CD4-positive, alpha-beta T cell (primary cell): Measurements from ENCODE around the gene CDSN. TPM values are rescaled to one million over a fixed set of nuclear protein-coding genes. Genes with fewer than 3 reads are reported as not detected.

Experiments used
- ATAC-seq: fragments of 200-7000 bp; cut with Tn5 transposase; one replicate; pipeline ENCODE4 v1.10.0; 2022; ENCODE audit warnings: mild to moderate bottlenecking; ENCODE audit not compliant: poor library complexity
- CTCF ChIA-PET: fragments of 350-600 bp; sonication (Branson Sonifier 250); formaldehyde crosslinking; loops from one replicate; lab custom pipeline; 2021; ENCODE audit warnings: antibody characterized with exemption, inconsistent platforms; lab: Charles Lee
- POLR2A ChIA-PET: fragments of 350-600 bp; sonication (Branson Sonifier 250); formaldehyde crosslinking; loops from one replicate; lab custom pipeline; 2021; ENCODE audit warnings: antibody characterized with exemption, inconsistent platforms; lab: Charles Lee
- DNase-seq, 14 experiments: peaks; one replicate each; pipeline ENCODE4 v3.0.0-alpha.2; 2013 to 2020; ENCODE audit warnings: mixed read lengths in 2 of 14
- H3K27ac ChIP-seq, 2 donors: one replicate each; pipeline versions ENCODE4 v1.5.1 to v1.7.0; 2013; ENCODE audit warnings: low read length in 2 of 2, low read depth in 1 of 2, mild to moderate bottlenecking in 1 of 2
- H3K27me3 ChIP-seq, 2 experiments: 1 replicate in 1 of 2; 2 replicates in 1 of 2; pipeline versions ENCODE4 v1.6.1 to v1.7.0; 2013; ENCODE audit warnings: low read length in 2 of 2, control low read depth in 1 of 2, mild to moderate bottlenecking in 1 of 2, moderate library complexity in 1 of 2; ENCODE audit not compliant: insufficient read depth in 2 of 2, control insufficient read depth in 1 of 2
- H3K36me3 ChIP-seq: one replicate; pipeline ENCODE4 v1.6.1; 2013; ENCODE audit warnings: low read length, control low read depth; ENCODE audit not compliant: insufficient read depth
- H3K4me1 ChIP-seq: one replicate; pipeline ENCODE4 v1.6.1; 2013; ENCODE audit warnings: low read length, control low read depth; ENCODE audit not compliant: insufficient read depth
- H3K4me3 ChIP-seq: one replicate; pipeline ENCODE4 v1.5.1; 2013; ENCODE audit warnings: mild to moderate bottlenecking, low read length, moderate library complexity
- H3K9me3 ChIP-seq, 2 experiments: 1 replicate in 1 of 2; 2 replicates in 1 of 2; pipeline versions ENCODE4 v1.6.1 to v1.7.0; 2013; ENCODE audit warnings: low read length in 2 of 2, mild to moderate bottlenecking in 2 of 2, control low read depth in 1 of 2, moderate library complexity in 1 of 2; ENCODE audit not compliant: control insufficient read depth in 1 of 2, insufficient read depth in 1 of 2
- H3K27ac Mint-ChIP-seq: one replicate; pipeline ENCODE4 v1.8.0; 2020; ENCODE audit warnings: mixed read lengths
- H3K27me3 Mint-ChIP-seq: one replicate; pipeline ENCODE4 v1.8.0; 2021; ENCODE audit warnings: mixed read lengths
- H3K36me3 Mint-ChIP-seq: one replicate; pipeline ENCODE4 v1.8.0; 2021; ENCODE audit warnings: low read depth, mixed read lengths
- H3K4me1 Mint-ChIP-seq: one replicate; pipeline ENCODE4 v1.8.0; 2021; ENCODE audit warnings: low read depth, mixed read lengths
- H3K4me3 Mint-ChIP-seq: one replicate; pipeline ENCODE4 v1.8.0; 2020; ENCODE audit warnings: mild to moderate bottlenecking, mixed read lengths
- H3K9me3 Mint-ChIP-seq: one replicate; pipeline ENCODE4 v1.8.0; 2020; ENCODE audit warnings: mixed read lengths
- intact Hi-C, 2 experiments: fragments of 100-400 bp; cut with DNase I in 1 of 2; cut with micrococcal nuclease in 1 of 2; formaldehyde crosslinking; loops; one replicate each; pipeline versions ENCODE4 v1.15.1 to v1.9.0; 2023 to 2025; cut with DNase I, micrococcal nuclease
- total RNA-seq, 174 experiments: library from RNA in 2 of 174; stranded (reverse) in 2 of 174; gene quantifications; one replicate each; pipeline ENCODE4 v1.2.3 and lab custom pipeline; 2021 to 2026
- TF ChIP-seq, protein P1 (sequence below): fragments of 200-600 bp; IDR thresholded peaks from one replicate; pipeline ENCODE4 v1.8.0; 2022; ENCODE audit warnings: antibody characterized with exemption, mild to moderate bottlenecking

The CDSN gene
- total RNA-seq, 2 experiments from 2014 or later, result not detected

DNA sequence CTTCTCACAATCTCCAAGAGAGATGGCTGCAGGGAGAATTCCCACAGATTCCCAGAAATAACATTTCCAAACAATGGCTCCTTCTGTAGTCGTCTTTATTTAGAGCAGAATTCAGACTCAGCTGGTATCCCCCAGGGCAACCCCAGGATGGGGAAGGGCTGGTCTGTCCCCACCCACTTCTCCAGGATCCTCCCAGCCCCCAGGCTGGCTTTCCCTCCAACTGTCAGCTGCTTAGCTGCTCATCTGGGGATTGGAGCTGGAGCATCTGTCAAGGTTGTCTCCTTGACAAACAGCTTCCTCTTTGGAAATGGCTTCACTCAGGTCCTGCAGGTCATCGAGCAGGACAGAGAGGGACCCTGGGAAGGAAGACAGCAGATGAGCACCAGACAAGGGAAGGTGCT is 22.1 kb upstream of the CDSN start:
- no peaks in the 10 kb centered on the region for H3K9me3 Mint-ChIP-seq
- no peak for ATAC-seq
- H3K27ac Mint-ChIP-seq, result no peak overlapping the region
- H3K4me1 ChIP-seq, result peaks cover 8% of the 10 kb centered on the region
- intact Hi-C loops, result loop anchor here in 1 of 2 experiments (5.0 kb wide), 1 partner anchor 35 kb away; no protein-coding TSS in a partner anchor
- H3K4me3 Mint-ChIP-seq, result no peak overlapping the region
- H3K27ac ChIP-seq, result no peak overlapping the region
- peaks cover 5% of the 10 kb centered on the region for H3K4me1 Mint-ChIP-seq
- H3K9me3 ChIP-seq, result no peaks in the 10 kb centered on the region
- H3K36me3 ChIP-seq, result peaks cover 12% of the 10 kb centered on the region
- no peak for DNase-seq
- peaks cover 17% of the 10 kb centered on the region for H3K36me3 Mint-ChIP-seq
- ChIA-PET POLR2A (interaction anchor here (1.2 kb wide), 1 partner anchor 16 kb away, joined by 3 read pairs; the partner anchor contains the start of gene TCF19), CTCF (no interaction called here)
- no peak overlapping the region for H3K4me3 ChIP-seq
- TF ChIP-seq, protein P1, sequence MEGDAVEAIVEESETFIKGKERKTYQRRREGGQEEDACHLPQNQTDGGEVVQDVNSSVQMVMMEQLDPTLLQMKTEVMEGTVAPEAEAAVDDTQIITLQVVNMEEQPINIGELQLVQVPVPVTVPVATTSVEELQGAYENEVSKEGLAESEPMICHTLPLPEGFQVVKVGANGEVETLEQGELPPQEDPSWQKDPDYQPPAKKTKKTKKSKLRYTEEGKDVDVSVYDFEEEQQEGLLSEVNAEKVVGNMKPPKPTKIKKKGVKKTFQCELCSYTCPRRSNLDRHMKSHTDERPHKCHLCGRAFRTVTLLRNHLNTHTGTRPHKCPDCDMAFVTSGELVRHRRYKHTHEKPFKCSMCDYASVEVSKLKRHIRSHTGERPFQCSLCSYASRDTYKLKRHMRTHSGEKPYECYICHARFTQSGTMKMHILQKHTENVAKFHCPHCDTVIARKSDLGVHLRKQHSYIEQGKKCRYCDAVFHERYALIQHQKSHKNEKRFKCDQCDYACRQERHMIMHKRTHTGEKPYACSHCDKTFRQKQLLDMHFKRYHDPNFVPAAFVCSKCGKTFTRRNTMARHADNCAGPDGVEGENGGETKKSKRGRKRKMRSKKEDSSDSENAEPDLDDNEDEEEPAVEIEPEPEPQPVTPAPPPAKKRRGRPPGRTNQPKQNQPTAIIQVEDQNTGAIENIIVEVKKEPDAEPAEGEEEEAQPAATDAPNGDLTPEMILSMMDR, result no peak
- H3K27me3 Mint-ChIP-seq, result no peaks in the 10 kb centered on the region
- no peaks in the 10 kb centered on the region for H3K27me3 ChIP-seq

DNA sequence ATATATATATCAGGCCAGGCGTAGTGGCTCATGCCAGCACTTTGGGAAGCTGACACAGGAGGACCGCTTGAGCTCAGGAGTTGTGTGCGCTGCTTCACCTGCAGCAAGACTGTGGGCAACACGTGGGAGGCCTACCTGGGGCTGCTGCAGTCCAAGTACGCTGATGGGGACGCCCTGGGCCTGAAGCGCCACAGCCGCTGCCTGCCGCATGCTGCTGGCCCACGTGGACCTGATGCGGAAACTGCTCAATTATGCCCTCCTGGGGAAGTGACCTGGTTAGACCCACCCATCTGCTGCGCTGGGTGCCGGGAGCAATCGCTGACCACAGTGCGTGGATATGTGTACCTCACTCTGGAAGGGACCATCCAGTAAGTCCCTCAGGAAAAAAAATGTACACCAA is 20.4 kb upstream of the CDSN start:
- Mint-ChIP-seq H3K4me3 (no peak overlapping the region), H3K4me1 (peaks cover 6% of the 10 kb centered on the region), H3K36me3 (peaks cover 17% of the 10 kb centered on the region), H3K9me3 (no peaks in the 10 kb centered on the region), H3K27me3 (no peaks in the 10 kb centered on the region), H3K27ac (no peak overlapping the region)
- no peak overlapping the region for H3K27ac ChIP-seq
- H3K4me3 ChIP-seq, result no peak overlapping the region
- no peak for ATAC-seq
- H3K4me1 ChIP-seq, result peaks cover 9% of the 10 kb centered on the region
- intact Hi-C loops, result loop anchor here in 1 of 2 experiments (5.0 kb wide), 1 partner anchor 37 kb away; no protein-coding TSS in a partner anchor
- ChIA-PET POLR2A (no interaction called here), CTCF (interaction anchor here (0.7 to 2.6 kb wide), 3 partner anchors 18 to 1835 kb away, joined by 3 to 12 read pairs (median 4); partner anchors contain the start of gene TCF19)
- H3K27me3 ChIP-seq, result no peaks in the 10 kb centered on the region
- H3K9me3 ChIP-seq, result no peaks in the 10 kb centered on the region
- TF ChIP-seq, protein P1, result no peak
- DNase-seq, result no peak
- peaks cover 9% of the 10 kb centered on the region for H3K36me3 ChIP-seq

GRCh38 chr6:31139599-31139998 is 19.4 kb upstream of the CDSN start:
- Histone ChIP-seq H3K4me3 (no peak overlapping the region), H3K36me3 (peaks cover 7% of the 10 kb centered on the region), H3K27me3 (no peaks in the 10 kb centered on the region), H3K27ac (no peak overlapping the region), H3K9me3 (no peaks in the 10 kb centered on the region), H3K4me1 (peaks cover 9% of the 10 kb centered on the region)
- DNase-seq (no peak), ATAC-seq (no peak)
- no peak overlapping the region for H3K27ac Mint-ChIP-seq
- TF ChIP-seq, protein P1, result no peak
- no peaks in the 10 kb centered on the region for H3K27me3 Mint-ChIP-seq
- peaks cover 13% of the 10 kb centered on the region for H3K36me3 Mint-ChIP-seq
- no peak overlapping the region for H3K4me3 Mint-ChIP-seq
- no peaks in the 10 kb centered on the region for H3K9me3 Mint-ChIP-seq
- ChIA-PET POLR2A (interaction anchor here (1.6 kb wide), 2 partner anchors 53 to 215 kb away, joined by 4 to 6 read pairs; no protein-coding TSS in a partner anchor), CTCF (interaction anchor here (2.6 to 3.4 kb wide), 2 partner anchors 53 to 227 kb away, joined by 12 to 19 read pairs; no protein-coding TSS in a partner anchor)
- intact Hi-C loops, result no loop called here
- H3K4me1 Mint-ChIP-seq, result peaks cover 6% of the 10 kb centered on the region
